ENCODE results near the gene ZNF543.
"Not testable (repeated sequence)": the region's sequence is repeated elsewhere in the genome, so short reads cannot be mapped to it uniquely, and the experiment has no call there.

ZNF543 gene

DNA sequence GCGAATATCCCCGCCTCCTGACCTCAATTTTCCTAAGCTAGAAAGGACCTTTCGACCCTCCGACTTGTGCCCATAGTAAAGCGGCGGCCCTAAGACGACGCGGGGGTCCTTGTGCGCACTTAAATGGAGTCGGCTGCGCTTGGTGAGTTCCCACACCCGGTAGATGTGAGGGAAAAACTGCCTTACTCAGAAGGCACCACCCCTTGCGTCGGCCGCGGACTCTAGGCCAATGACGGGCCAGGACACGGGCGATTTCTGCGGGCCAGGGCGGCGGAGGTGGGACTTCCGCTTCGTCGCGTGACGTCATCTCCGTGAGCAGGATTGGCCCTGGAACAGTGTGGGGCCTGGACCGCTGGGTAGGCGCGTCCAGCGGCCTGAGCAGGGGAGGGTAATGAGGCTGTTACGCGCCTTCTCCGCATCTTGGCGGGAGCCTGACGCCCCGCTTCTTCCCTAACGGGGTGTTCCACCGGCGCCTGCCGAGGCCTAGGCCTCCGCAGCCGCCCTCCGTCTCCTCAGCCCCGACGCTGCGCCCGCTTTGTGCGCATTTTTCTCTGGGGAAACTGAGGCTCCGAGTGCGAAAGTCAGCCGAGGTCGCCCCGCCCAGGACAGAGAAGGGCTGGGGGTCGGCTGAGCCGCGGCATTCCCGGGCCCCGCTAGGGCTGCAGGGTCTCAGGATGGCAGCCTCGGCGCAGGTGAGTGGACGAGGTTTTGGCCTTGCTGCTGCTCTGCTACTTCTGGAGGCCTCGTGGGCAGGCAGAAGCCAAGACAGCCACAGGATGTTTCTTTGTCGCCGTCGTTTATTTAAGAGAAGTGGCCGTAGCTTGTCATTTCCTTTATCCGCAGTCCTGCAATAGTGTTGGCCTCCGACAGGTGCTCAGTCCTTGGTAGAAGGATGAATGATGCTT, at the start of gene ZNF543:
Gene ZNF543, plus strand, starts transcription at position 293 of the 905 bp plus-strand sequence. Its CDS starts 382 bp downstream, at position 675.
- peak; percentile 86 for DNase-seq

DNA sequence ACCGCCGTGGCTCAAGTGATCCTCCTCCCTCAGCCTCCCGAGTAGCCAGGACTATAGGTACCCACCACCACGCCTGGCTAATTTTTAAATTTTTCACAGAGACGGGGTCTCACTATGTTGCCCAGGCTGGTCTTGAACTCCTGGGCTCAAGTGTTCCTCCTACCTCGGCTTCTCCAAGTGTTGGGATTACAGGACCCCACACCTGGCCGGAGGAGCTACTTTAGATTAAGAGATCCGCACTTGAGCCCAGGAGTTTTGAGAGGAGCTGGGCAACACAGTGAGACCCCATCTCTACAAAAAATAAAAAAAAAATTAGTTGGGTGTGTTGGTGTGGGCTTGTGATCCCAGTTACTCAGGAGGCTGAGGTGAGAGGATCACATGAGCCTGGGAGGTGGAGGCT, 49.0 kb upstream of the ZNF543 start:
- no peak for DNase-seq

- no peak for DNase-seq
Measured at GRCh38 chr19:57273014-57273413, 47.3 kb upstream of the ZNF543 start.

- DNase-seq, result no peak
Measured at GRCh38 chr19:57276430-57276829, 43.8 kb upstream of the ZNF543 start.

DNA sequence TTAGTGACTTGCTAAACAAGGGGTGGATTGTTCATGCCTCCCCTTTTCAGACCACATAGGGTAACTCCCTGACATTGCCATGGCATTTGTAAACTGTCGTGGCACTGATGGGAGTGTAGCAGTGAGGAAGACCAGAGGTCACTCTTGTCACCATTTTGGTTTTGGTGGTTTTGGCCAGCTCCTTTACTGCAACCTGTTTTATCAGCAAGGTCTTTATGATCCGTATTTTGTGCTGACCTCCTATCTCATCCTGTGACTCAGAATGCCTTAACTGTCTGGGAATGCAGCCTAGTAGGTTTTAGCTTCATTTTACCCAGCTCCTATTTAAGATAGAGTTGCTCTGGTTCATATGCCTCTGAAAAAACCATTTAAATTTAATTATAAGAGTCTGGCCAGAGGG, 41.8 kb upstream of the ZNF543 start:
- DNase-seq, result not testable (repeated sequence)

GRCh38 chr19:57279418-57280164, 40.7 kb upstream of the ZNF543 start:
- peak; percentile 91 for DNase-seq

- peak; percentile 85 for DNase-seq
Measured at GRCh38 chr19:57280165-57280961, 39.9 kb upstream of the ZNF543 start, which contains the start of gene ZNF460. Gene ZNF460 (plus strand): TSS chr19:57280485. CDS start chr19:57280807, 322 bp downstream.

GRCh38 chr19:57280962-57281400, 39.3 kb upstream of the ZNF543 start:
- no peak for DNase-seq

- DNase-seq, result no peak
Measured at GRCh38 chr19:57282011-57282643, 38.1 kb upstream of the ZNF543 start.

DNA sequence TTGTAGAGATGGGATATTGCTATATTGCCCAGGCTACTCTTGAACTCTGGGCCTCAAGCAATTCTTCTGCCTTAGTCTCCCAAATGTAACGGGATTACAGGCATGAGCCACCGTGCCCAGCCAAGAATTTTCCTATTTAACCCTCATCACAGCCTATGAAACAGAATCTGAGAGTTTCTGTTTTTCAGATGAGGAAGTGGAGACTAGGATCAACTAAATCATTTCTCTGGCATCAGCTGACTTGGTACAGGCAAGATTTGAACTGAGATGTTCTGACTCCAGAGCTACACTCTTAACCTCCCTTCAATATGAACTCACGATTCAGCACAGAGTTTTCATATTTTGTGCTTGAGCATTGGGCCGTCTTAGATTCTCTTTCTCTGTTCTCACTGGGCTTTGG, 31.9 kb upstream of the ZNF543 start:
- DNase-seq, result no peak

DNA sequence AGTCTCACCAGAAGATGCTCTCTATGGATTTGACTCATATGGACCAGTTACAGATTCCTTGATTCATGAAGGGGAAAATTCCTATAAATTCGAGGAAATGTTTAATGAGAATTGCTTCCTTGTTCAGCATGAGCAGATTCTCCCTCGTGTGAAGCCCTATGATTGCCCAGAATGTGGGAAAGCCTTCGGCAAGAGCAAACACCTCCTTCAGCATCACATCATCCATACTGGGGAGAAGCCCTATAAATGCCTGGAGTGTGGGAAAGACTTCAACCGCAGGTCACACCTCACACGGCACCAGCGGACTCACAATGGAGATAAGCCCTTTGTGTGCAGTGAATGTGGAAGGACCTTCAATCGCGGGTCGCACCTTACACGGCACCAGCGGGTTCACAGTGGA, 29.3 kb upstream of the ZNF543 start:
- DNase-seq, result no peak

DNA sequence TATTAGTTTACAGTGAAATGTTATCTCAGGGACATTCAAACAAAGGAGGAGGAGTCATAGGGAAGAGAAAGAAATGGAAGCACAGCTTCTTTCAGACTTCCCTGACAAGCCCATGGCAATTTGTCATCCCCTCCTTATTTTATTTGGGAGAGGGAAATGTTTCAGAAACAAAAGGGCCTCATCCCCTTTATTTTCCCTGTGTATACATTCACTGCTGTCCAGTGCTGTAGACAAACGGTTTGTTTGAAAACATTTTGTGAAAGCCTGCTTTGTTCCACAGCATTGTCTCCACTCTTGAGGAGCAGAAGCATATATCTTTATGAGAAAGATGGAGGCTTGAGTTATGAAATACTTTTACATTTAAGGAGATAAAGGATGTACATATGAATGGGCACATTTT, 27.7 kb upstream of the ZNF543 start:
- DNase-seq, result no peak

DNA sequence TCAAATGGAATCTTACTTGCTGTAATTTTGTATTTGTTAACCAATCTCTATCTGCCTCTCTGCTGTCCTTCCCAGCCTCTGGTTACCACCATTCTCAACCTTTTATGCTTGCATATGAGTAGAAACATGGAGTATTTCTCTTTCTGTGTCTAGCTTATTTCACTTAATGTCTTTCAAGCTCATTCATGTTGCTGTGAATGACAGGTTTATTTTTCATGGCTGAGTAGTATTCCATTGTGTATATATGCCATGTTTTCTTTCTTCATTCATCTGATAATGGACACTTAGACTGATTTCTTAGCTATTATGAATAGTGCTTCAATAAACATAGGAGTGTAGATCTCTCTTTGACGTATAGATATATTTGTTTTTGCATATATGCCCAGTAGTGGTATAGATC, 26.6 kb upstream of the ZNF543 start:
- DNase-seq, result no peak

- DNase-seq, result no peak
Measured at GRCh38 chr19:57302020-57302465, 18.2 kb upstream of the ZNF543 start.

GRCh38 chr19:57302727-57303401, 17.4 kb upstream of the ZNF543 start:
- no peak for DNase-seq

DNA sequence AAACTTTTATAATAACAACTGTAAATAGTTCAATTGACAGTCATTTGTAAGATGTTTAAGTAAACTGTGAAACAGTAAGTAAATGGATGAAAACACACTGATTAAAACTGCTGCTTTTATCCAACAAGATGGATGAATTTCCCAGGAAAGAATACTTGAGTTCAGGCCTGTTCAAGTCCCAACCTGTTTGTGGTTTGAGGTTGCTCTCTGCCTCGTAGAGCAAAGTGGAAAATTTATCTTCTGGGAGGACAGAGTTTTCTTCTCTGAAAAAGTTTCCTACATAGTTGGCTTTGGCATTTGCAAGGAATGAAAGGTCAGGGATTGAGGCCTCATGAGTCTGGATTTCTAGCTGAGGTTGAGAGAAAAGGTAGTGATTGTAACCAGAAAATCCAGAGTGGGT, 15.2 kb upstream of the ZNF543 start:
- DNase-seq, result no peak

DNA sequence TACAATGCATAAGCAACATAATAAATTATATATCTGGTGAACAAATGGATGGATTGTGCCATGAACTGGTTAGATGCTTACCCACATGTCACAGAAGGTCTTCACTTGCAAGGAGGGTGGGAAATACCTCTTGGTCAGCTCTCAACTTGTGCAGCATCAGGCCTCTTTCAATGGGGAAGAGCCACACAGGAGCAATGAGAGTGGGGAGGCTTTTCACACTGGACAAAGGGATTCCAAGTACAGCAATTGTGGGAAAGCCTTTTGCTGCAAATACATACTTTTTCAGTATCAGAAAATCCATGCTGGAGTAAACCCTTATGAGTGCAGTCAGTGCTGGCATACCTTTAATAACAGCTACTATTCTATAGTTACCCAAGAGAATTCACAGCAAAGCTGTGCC, 11.8 kb upstream of the ZNF543 start:
- no peak for DNase-seq

- DNase-seq, result no peak
Measured at GRCh38 chr19:57310792-57311191, 9.5 kb upstream of the ZNF543 start.

GRCh38 chr19:57314146-57314545, 6.1 kb upstream of the ZNF543 start:
- no peak for DNase-seq

GRCh38 chr19:57317503-57317902, 2.8 kb upstream of the ZNF543 start:
- DNase-seq, result no peak

- DNase-seq, result no peak
Measured at GRCh38 chr19:57319869-57320179, 448 bp upstream of the ZNF543 start.

GRCh38 chr19:57321116-57321515, 844 bp downstream of the ZNF543 start:
- no peak for DNase-seq

Measured in NCI-H510A treated with DMSO at 0.1 percent for 48 hours (cell line).